ENCODE results near the gene TMEM145. TPM values are rescaled to one million over a fixed set of nuclear protein-coding genes. Genes with fewer than 3 reads are reported as not detected.

TMEM145 gene
- polyA plus RNA-seq, 1 donor (not counting 4 experiments of a cell fraction or from before 2014, with no cell fraction given) = not detected

GRCh38 chr19:42295342-42295741 is 17.8 kb upstream of the TMEM145 start:
- dilution Hi-C loops (cut with MboI; ENCODE audit: extremely low pct_ligation_motif_present, low sequenced_read_pairs) = no loop called here
- no peak overlapping the region for H3K4me3 ChIP-seq (ENCODE audit: control insufficient read depth in 2 of 3, extremely low read depth in 1 of 3, insufficient read depth in 2 of 3, low read depth in 1 of 3, low read length in 3 of 3)

GRCh38 chr19:42295831-42296525 is 17.1 kb upstream of the TMEM145 start:
- Histone ChIP-seq H3K36me3 (ENCODE audit: control insufficient read depth in 2 of 2, extremely low read depth in 1 of 2, insufficient read depth in 2 of 2, low read length in 2 of 2) (peaks cover 37 to 47% of the 10 kb centered on the region in 2 experiments), H3K4me2 (ENCODE audit: control insufficient read depth, extremely low read depth, insufficient read depth, low read depth, low read length) (no peak overlapping the region), H3K4me3 (ENCODE audit: control insufficient read depth in 2 of 3, extremely low read depth in 1 of 3, insufficient read depth in 2 of 3, low read depth in 1 of 3, low read length in 3 of 3) (no peak overlapping the region), H3K4me1 (ENCODE audit: control insufficient read depth, extremely low read depth, insufficient read depth, low read length) (peaks cover 10% of the 10 kb centered on the region), H2AFZ (ENCODE audit: control insufficient read depth, low read length) (no peak overlapping the region), H3K9me1 (ENCODE audit: control insufficient read depth, extremely low read depth, insufficient read depth, low read length) (no peaks in the 10 kb centered on the region), H4K20me1 (ENCODE audit: control insufficient read depth, extremely low read depth, insufficient read depth, low read length) (no peaks in the 10 kb centered on the region), H3K9me3 (ENCODE audit: control insufficient read depth, low read depth, low read length) (no peaks in the 10 kb centered on the region), H3K27me3 (ENCODE audit: control insufficient read depth, extremely low read depth, insufficient read depth, low read length) (no peaks in the 10 kb centered on the region), H3K9ac (ENCODE audit: control insufficient read depth, extremely low read depth, insufficient read depth, low read length) (no peak overlapping the region), H3K27ac (ENCODE audit: control insufficient read depth, insufficient read depth, low read length) (no peak overlapping the region), H3K79me2 (ENCODE audit: control insufficient read depth, insufficient read depth, low read length) (no peaks in the 10 kb centered on the region)
- FAIRE-seq (peak; percentile 67), DNase-seq (ENCODE audit: low read depth, low spot score) (no peak)
- TF ChIP-seq CTCF (optimal IDR thresholded peaks at IDR 0.05 in 1 of 3, IDR thresholded peaks at IDR 0.05 in 1 of 3, conservative IDR thresholded peaks at IDR 0.05 in 1 of 3; ENCODE audit: extremely low read depth in 1 of 3, insufficient read depth in 2 of 3, low read length in 3 of 3) = peak; percentile 93 to 98 (median 98)
- TF ChIP-seq EZH2 (IDR thresholded peaks at IDR 0.05; ENCODE audit: low read length) = no peak
- dilution Hi-C loops (cut with MboI; ENCODE audit: extremely low pct_ligation_motif_present, low sequenced_read_pairs) = no loop called here

More at GRCh38 chr19:42295342-42295741, 17.8 kb upstream of the TMEM145 start:
- Histone ChIP-seq H3K9me3 (ENCODE audit: control insufficient read depth, low read depth, low read length) (no peaks in the 10 kb centered on the region), H3K4me1 (ENCODE audit: control insufficient read depth, extremely low read depth, insufficient read depth, low read length) (peaks cover 11% of the 10 kb centered on the region), H3K4me2 (ENCODE audit: control insufficient read depth, extremely low read depth, insufficient read depth, low read depth, low read length) (no peak overlapping the region), H4K20me1 (ENCODE audit: control insufficient read depth, extremely low read depth, insufficient read depth, low read length) (no peaks in the 10 kb centered on the region), H3K9ac (ENCODE audit: control insufficient read depth, extremely low read depth, insufficient read depth, low read length) (no peak overlapping the region), H3K27ac (ENCODE audit: control insufficient read depth, insufficient read depth, low read length) (no peak overlapping the region), H2AFZ (ENCODE audit: control insufficient read depth, low read length) (no peak overlapping the region), H3K36me3 (ENCODE audit: control insufficient read depth in 2 of 2, extremely low read depth in 1 of 2, insufficient read depth in 2 of 2, low read length in 2 of 2) (peaks cover 43 to 52% of the 10 kb centered on the region in 2 experiments), H3K27me3 (ENCODE audit: control insufficient read depth, extremely low read depth, insufficient read depth, low read length) (no peaks in the 10 kb centered on the region), H3K79me2 (ENCODE audit: control insufficient read depth, insufficient read depth, low read length) (no peaks in the 10 kb centered on the region), H3K9me1 (ENCODE audit: control insufficient read depth, extremely low read depth, insufficient read depth, low read length) (no peaks in the 10 kb centered on the region)
- no peak for TF ChIP-seq EZH2 (IDR thresholded peaks at IDR 0.05; ENCODE audit: low read length)
- no peak for TF ChIP-seq CTCF (optimal IDR thresholded peaks at IDR 0.05 in 1 of 3, IDR thresholded peaks at IDR 0.05 in 1 of 3, conservative IDR thresholded peaks at IDR 0.05 in 1 of 3; ENCODE audit: extremely low read depth in 1 of 3, insufficient read depth in 2 of 3, low read length in 3 of 3)
- FAIRE-seq (no peak), DNase-seq (ENCODE audit: low read depth, low spot score) (no peak)

Measured in keratinocyte (primary cell).